OCI-LY7 (cell line): ENCODE data around the gene TLR5. TPM values are rescaled to one million over a fixed set of nuclear protein-coding genes. Genes with fewer than 3 reads are reported as not detected.

Experiments used
- BruUV-seq: library from RNA; stranded (reverse); fragments of 400-500 nt; replicated peaks from 2 replicates; lab custom pipeline; 2021; lab: Mats Ljungman, UMichigan
- CTCF ChIA-PET: fragments of 300-600 bp; sonication (Branson Sonifier 250); formaldehyde crosslinking; loops from one replicate; lab custom pipeline; 2022; ENCODE audit warnings: antibody characterized with exemption; ENCODE audit not compliant: unreplicated experiment; lab: Charles Lee
- POLR2A ChIA-PET: fragments of 300-600 bp; sonication (Branson Sonifier 250); formaldehyde crosslinking; loops from one replicate; lab custom pipeline; 2022; ENCODE audit warnings: antibody characterized with exemption; lab: Charles Lee
- DNase-seq: peaks from one replicate; pipeline ENCODE4 v3.0.0-alpha.2; 2015; ENCODE audit warnings: low spot score
- H2AFZ ChIP-seq: fragments of 200-600 bp; sonication (generic), shearing (Covaris generic); 2 replicates; pipeline ENCODE4 v1.6.1; 2014; ENCODE audit warnings: mild to moderate bottlenecking, antibody characterized with exemption, low read length, moderate library complexity
- H3K27ac ChIP-seq: fragments of 200-600 bp; sonication (generic); 2 replicates; pipeline ENCODE4 v1.5.1; 2014; ENCODE audit warnings: mixed run types, low read depth, mild to moderate bottlenecking, moderate library complexity, low read length, inconsistent platforms; ENCODE audit not compliant: poor library complexity, severe bottlenecking
- H3K36me3 ChIP-seq: fragments of 200-600 bp; sonication (generic); 2 replicates; pipeline ENCODE4 v1.6.1; 2014; ENCODE audit warnings: mild to moderate bottlenecking, antibody characterized with exemption, low read length, moderate library complexity, mixed read lengths; ENCODE audit not compliant: insufficient read depth
- H3K4me1 ChIP-seq: fragments of 200-600 bp; sonication (generic); 2 replicates; pipeline ENCODE4 v1.5.1; 2014; ENCODE audit warnings: mild to moderate bottlenecking, low read length; ENCODE audit not compliant: insufficient read depth, poor library complexity, severe bottlenecking
- H3K4me2 ChIP-seq: fragments of 200-600 bp; sonication (generic); 2 replicates; pipeline ENCODE4 v1.6.1; 2014; ENCODE audit warnings: mild to moderate bottlenecking, low read length
- H3K4me3 ChIP-seq: fragments of 200-600 bp; sonication (generic); 2 replicates; pipeline ENCODE4 v1.5.1; 2014; ENCODE audit warnings: mild to moderate bottlenecking, low read depth, low read length; ENCODE audit not compliant: poor library complexity, severe bottlenecking
- H3K79me2 ChIP-seq: fragments of 200-600 bp; sonication (generic); 2 replicates; pipeline ENCODE4 v1.6.1; 2016; ENCODE audit warnings: low read depth, mild to moderate bottlenecking, low read length, moderate library complexity, mixed read lengths; ENCODE audit not compliant: insufficient read depth
- H3K9me2 ChIP-seq: fragments of 200-600 bp; sonication (generic); 2 replicates; pipeline ENCODE4 v1.6.1; 2016; ENCODE audit warnings: mild to moderate bottlenecking, low read length, mixed read lengths; ENCODE audit not compliant: insufficient read depth
- H3K9me3 ChIP-seq: fragments of 200-600 bp; sonication (generic); 2 replicates; pipeline ENCODE4 v1.6.1; 2014; ENCODE audit warnings: mild to moderate bottlenecking, mixed run types, low read length, mixed read lengths
- H4K20me1 ChIP-seq: fragments of 200-600 bp; sonication (generic); 2 replicates; pipeline ENCODE4 v1.6.1; 2014; ENCODE audit warnings: mild to moderate bottlenecking, antibody characterized with exemption, low read length, moderate library complexity, mixed read lengths; ENCODE audit not compliant: insufficient read depth
- EZH2phosphoT487 ChIP-seq: fragments of 200-600 bp; sonication (generic); IDR thresholded peaks from 2 replicates; pipeline ENCODE4 v1.6.1; 2018; ENCODE audit warnings: low read depth, borderline replicate concordance, mild to moderate bottlenecking, mixed run types, antibody characterized with exemption, low read length, moderate library complexity, mixed read lengths
- intact Hi-C: fragments of 100-400 bp; cut with micrococcal nuclease; formaldehyde crosslinking; loops from one replicate; pipeline ENCODE4 v1.10.0; 2022; ENCODE audit not compliant: unreplicated experiment
- total RNA-seq, 2 experiments: library from RNA; depleted of rRNA in 1 of 2; stranded (reverse); fragments of >200 nt in 1 of 2; shearing (Covaris generic) in 1 of 2; gene quantifications; 2 replicates each; pipeline ENCODE4 v1.2.3, GENCODE V29; 2014 to 2022
- TF ChIP-seq, protein P1 (sequence below): fragments of 200-600 bp; sonication (generic); conservative IDR thresholded peaks from 2 replicates; pipeline ENCODE4 v1.5.1; 2014; ENCODE audit warnings: mild to moderate bottlenecking, antibody characterized with exemption, low read length, moderate library complexity, mixed read lengths

TLR5 gene
- total RNA-seq, 2 experiments from 2014 or later, result not detected

DNA sequence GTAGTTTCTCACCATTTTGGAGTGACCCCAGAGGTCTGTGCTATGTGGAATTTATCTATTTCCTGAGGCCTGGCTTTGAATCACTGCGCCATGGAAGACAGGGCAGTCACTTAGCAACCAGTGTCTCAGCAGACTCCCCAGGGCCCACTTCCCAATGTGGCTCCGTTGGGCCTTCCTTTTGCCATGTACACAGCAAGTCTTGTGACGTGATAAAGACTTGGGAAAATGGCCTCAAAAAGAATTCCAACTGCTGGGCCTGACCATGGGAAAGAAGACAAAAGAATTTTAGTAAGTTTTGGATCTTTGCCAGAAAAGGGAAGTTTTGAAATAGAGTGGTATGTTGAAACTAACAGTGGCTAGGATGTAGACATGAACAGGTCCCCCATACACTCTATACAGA, 36.2 kb downstream of the TLR5 start:
- POLR2A ChIA-PET, result no interaction called here
- no peaks in the 10 kb centered on the region for H3K9me2 ChIP-seq

DNA sequence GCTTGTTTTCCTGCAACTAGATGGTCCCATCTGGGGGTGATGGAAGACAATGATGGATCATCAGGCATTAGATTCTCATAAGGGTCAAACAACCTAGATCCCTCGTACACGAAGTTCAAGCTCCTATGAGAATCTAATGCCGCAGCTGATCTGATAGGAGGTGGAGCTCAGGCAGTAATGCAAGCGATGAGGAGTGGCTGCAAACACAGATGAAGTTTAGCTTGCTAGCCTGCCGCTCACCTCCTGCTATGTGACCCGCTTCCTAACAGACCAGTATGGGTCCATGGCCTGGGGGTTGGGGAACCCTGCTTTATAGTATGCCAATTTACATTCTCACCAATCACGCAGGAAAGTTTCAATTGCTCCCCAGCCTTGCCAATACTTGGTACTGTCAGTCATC, 37.5 kb downstream of the TLR5 start:
- DNase-seq, result no peak
- ChIA-PET POLR2A (no interaction called here), CTCF (no interaction called here)
- Histone ChIP-seq H3K36me3 (no peaks in the 10 kb centered on the region), H3K9me2 (no peaks in the 10 kb centered on the region), H3K4me3 (no peak overlapping the region), H4K20me1 (no peaks in the 10 kb centered on the region), H3K27ac (no peak overlapping the region), H3K4me1 (no peaks in the 10 kb centered on the region), H3K4me2 (no peak overlapping the region), H3K79me2 (no peaks in the 10 kb centered on the region), H2AFZ (no peak overlapping the region), H3K9me3 (no peaks in the 10 kb centered on the region)
- BruUV-seq, result no TSS peak
- intact Hi-C loops, result no loop called here
- TF ChIP-seq, protein P1, sequence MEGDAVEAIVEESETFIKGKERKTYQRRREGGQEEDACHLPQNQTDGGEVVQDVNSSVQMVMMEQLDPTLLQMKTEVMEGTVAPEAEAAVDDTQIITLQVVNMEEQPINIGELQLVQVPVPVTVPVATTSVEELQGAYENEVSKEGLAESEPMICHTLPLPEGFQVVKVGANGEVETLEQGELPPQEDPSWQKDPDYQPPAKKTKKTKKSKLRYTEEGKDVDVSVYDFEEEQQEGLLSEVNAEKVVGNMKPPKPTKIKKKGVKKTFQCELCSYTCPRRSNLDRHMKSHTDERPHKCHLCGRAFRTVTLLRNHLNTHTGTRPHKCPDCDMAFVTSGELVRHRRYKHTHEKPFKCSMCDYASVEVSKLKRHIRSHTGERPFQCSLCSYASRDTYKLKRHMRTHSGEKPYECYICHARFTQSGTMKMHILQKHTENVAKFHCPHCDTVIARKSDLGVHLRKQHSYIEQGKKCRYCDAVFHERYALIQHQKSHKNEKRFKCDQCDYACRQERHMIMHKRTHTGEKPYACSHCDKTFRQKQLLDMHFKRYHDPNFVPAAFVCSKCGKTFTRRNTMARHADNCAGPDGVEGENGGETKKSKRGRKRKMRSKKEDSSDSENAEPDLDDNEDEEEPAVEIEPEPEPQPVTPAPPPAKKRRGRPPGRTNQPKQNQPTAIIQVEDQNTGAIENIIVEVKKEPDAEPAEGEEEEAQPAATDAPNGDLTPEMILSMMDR, result no peak
- TF ChIP-seq EZH2phosphoT487, result no peak

More for the DNA sequence above, 36.2 kb downstream of the TLR5 start:
- intact Hi-C loops, result no loop called here
- Histone ChIP-seq H3K4me3 (no peak overlapping the region), H2AFZ (no peak overlapping the region), H3K27ac (no peak overlapping the region), H3K36me3 (no peaks in the 10 kb centered on the region), H3K4me1 (no peaks in the 10 kb centered on the region), H4K20me1 (no peaks in the 10 kb centered on the region), H3K4me2 (no peak overlapping the region), H3K9me3 (no peaks in the 10 kb centered on the region), H3K79me2 (no peaks in the 10 kb centered on the region)
- TF ChIP-seq EZH2phosphoT487, result no peak
- TF ChIP-seq, protein P1, result no peak
- DNase-seq, result no peak
- BruUV-seq, result no TSS peak
- CTCF ChIA-PET, result no interaction called here

DNA sequence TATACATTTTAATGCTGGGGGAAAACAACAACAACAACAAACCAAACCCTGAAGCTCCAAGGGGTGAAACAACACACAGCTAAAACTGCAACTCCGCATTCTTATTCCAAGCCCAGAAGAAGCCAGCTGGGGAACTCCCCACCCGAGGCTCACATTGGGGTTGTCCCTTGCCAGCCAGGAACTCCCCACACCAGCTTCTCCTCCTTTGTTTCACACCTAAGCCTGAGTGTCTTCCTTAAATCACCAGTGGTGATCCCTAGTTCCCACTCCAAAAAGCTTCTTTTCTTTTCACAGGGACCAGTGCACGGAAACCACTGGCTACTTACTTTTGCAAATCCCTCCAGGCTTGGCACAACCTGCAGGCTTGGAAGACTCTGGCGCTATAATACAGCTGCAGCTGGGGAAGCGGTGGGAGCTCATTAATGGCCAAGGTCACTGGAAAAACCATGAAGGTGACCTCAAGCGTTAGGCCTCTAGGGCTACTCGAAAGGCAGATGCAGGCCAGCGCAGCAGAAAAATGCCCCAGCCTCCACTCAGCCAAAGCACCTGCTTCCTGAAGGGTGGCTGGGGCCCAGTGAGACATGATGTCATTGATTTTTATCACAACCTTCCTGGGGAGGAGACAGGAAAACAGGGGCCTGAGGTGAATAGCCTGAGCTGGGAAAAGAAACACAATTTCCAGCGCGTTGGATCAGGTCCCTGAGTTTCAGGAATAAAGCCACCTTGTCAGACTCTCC, 40.1 kb downstream of the TLR5 start:
- H3K9me3 ChIP-seq, result no peaks in the 10 kb centered on the region
- ChIA-PET POLR2A (no interaction called here), CTCF (no interaction called here)
- H3K4me3 ChIP-seq, result no peak overlapping the region
- no peaks in the 10 kb centered on the region for H3K9me2 ChIP-seq
- no peak overlapping the region for H3K27ac ChIP-seq
- DNase-seq, result no peak
- no peak for TF ChIP-seq EZH2phosphoT487
- H2AFZ ChIP-seq, result no peak overlapping the region
- H3K4me1 ChIP-seq, result no peaks in the 10 kb centered on the region
- intact Hi-C loops, result no loop called here
- H3K36me3 ChIP-seq, result no peaks in the 10 kb centered on the region
- no peaks in the 10 kb centered on the region for H3K79me2 ChIP-seq
- H3K4me2 ChIP-seq, result no peak overlapping the region
- BruUV-seq, result no TSS peak
- no peaks in the 10 kb centered on the region for H4K20me1 ChIP-seq
